Subcutaneous adipose tissue (tissue), 4 donors: ENCODE measurements around the gene SLC7A4. TPM values are rescaled to one million over a fixed set of nuclear protein-coding genes. Genes with fewer than 3 reads are reported as not detected.

Experiments used
- CTCF ChIP-seq: fragments of 450-650 bp; IDR thresholded peaks from one replicate; pipeline ENCODE4 v1.5.1; 2016; ENCODE audit warnings: low read depth, mild to moderate bottlenecking, control low read depth, antibody characterized with exemption, moderate library complexity
- total RNA-seq, 4 donors: library from RNA; depleted of rRNA; stranded (reverse); fragments of >200 nt; gene quantifications; one replicate each; pipeline ENCODE4 v1.1.0, GENCODE V29; 2016

The SLC7A4 gene
- total RNA-seq, 4 donors from 2014 or later = 0.94 to 4.4 (median 2.1) TPM

GRCh38 chr22:20987375-20987774 lies 45.0 kb downstream of the SLC7A4 start:
- no peak for TF ChIP-seq CTCF

GRCh38 chr22:20986365-20986764 lies 46.0 kb downstream of the SLC7A4 start:
- TF ChIP-seq CTCF = no peak

GRCh38 chr22:20985720-20986119 lies 46.6 kb downstream of the SLC7A4 start:
- no peak for TF ChIP-seq CTCF

GRCh38 chr22:20983081-20983771 lies 49.1 kb downstream of the SLC7A4 start:
- no peak for TF ChIP-seq CTCF

- TF ChIP-seq CTCF = no peak
Measured at GRCh38 chr22:20982563-20982882, 49.8 kb downstream of the SLC7A4 start.

- TF ChIP-seq CTCF = no peak
Measured at GRCh38 chr22:20981787-20982562, 50.4 kb downstream of the SLC7A4 start, which contains the start of gene LZTR1. Gene LZTR1 (plus strand): TSS chr22:20982297. CDS start chr22:20982372, 75 bp downstream.

- no peak for TF ChIP-seq CTCF
Measured at GRCh38 chr22:20980938-20981722, 51.2 kb downstream of the SLC7A4 start.
